ENCODE data around the gene RENBP. TPM values are rescaled to one million over a fixed set of nuclear protein-coding genes. Genes with fewer than 3 reads are reported as not detected.
A peak's percentile ranks its signal among the peaks of the same experiment; 100 is the strongest.

The RENBP gene
- polyA plus RNA-seq, 6 donors from 2014 or later: 0.68 to 3.8 (median 1.7) TPM

- H3K27me3 Mint-ChIP-seq: no peaks in the 10 kb centered on the region
- H3K4me3 Mint-ChIP-seq: no peak overlapping the region
- H3K4me1 Mint-ChIP-seq: peaks cover 4 to 5% (median 4%) of the 10 kb centered on the region in 3 donors
- DNase-seq: no peak
- ATAC-seq (ENCODE audit: low read depth in 2 of 2): no peak
- H3K36me3 Mint-ChIP-seq: no peaks in the 10 kb centered on the region
- no peak overlapping the region for H3K27ac Mint-ChIP-seq
- no peaks in the 10 kb centered on the region for H3K9me3 Mint-ChIP-seq
These were observed 11.8 kb upstream of the RENBP start for GRCh38 chrX:153956044-153956907.

- peak overlapping the region in 2 of 6 donors; percentile 42 to 54 for H3K27ac Mint-ChIP-seq
- H3K4me3 Mint-ChIP-seq: no peak overlapping the region
- H3K9me3 Mint-ChIP-seq: no peaks in the 10 kb centered on the region
- no peaks in the 10 kb centered on the region for H3K27me3 Mint-ChIP-seq
- DNase-seq (no peak), ATAC-seq (ENCODE audit: low read depth in 2 of 2) (no peak)
- no peaks in the 10 kb centered on the region for H3K36me3 Mint-ChIP-seq
- peaks cover 0 to 4% (median 4%) of the 10 kb centered on the region in 3 donors for H3K4me1 Mint-ChIP-seq
These were observed 10.8 kb upstream of the RENBP start for GRCh38 chrX:153955228-153955732.

DNA sequence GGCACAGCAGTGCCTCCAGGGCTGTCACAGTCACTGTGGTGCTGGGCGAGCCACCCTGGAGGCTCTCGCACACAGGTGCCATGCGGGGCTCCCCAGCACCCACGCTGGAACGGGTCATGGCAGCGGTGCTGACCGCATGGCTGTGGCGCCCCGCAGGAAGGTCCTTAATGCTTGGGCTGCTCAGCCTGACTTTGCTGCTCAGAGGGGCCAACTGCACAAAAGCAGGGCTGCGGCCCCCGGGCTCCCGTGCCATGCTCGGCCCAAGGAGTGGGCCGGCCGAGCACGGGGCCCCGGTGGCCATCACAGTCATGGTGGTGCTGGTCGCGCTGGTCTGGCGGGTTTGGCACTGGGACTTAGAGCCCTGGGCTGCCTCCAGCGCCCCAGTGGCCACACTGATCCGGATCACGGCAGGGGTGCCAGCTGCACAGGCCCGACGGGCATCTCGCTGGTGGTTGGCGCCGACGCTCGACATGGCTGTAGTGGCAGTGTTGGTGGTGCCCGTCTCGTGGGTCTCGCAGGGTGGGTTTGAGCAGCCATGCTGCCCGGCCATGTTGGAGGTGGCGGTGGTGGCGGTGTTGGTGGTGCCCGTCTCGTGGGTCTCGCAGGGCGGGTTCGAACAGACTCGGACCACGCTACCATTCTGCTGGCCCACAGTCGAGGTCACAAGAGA lies 10.2 kb upstream of the RENBP start:
- Mint-ChIP-seq H3K4me3 (peak overlapping the region in 1 of 8 donors; percentile 35), H3K36me3 (no peaks in the 10 kb centered on the region), H3K27me3 (no peaks in the 10 kb centered on the region), H3K9me3 (no peaks in the 10 kb centered on the region), H3K4me1 (peaks cover 0 to 4% (median 4%) of the 10 kb centered on the region in 3 donors), H3K27ac (peak overlapping the region in 2 of 6 donors; percentile 42 to 54)
- no peak for ATAC-seq (ENCODE audit: low read depth in 2 of 2)
- DNase-seq: no peak

GRCh38 chrX:153953892-153954557 lies 9.6 kb upstream of the RENBP start:
- Mint-ChIP-seq H3K27me3 (no peaks in the 10 kb centered on the region), H3K27ac (peak overlapping the region in 1 of 6 donors; percentile 37), H3K36me3 (no peaks in the 10 kb centered on the region), H3K4me3 (no peak overlapping the region), H3K9me3 (no peaks in the 10 kb centered on the region), H3K4me1 (peaks cover 0 to 4% (median 4%) of the 10 kb centered on the region in 3 donors)
- DNase-seq (no peak), ATAC-seq (ENCODE audit: low read depth in 2 of 2) (no peak)

DNA sequence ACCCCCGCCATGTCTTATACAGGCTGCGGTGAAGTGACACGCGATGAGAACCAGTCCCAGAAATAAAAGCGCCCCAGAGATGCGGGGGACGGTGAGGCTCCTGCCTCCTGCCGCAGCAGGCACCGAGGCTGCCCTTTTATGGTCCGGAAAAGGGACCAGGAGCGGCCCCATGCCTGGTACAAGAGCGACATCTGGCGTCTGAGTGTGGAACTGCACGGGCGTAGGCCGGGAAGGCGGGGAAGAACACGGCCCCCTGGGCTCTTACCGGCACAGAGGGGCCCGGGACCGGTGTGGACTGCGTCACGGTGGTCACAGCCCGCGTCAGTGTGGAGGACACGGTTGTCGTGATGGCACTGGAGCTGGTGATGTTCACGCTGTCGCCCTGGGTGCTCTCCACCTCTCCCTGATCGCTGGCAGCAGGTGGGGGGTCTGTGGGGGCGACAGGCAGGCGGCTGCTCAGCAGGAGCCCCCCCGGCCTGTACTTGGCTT lies 8.9 kb upstream of the RENBP start:
- no peaks in the 10 kb centered on the region for H3K9me3 Mint-ChIP-seq
- peaks cover 0 to 4% (median 4%) of the 10 kb centered on the region in 3 donors for H3K4me1 Mint-ChIP-seq
- peak overlapping the region in 5 of 6 donors; percentile 24 to 85 (median 66) for H3K27ac Mint-ChIP-seq
- H3K36me3 Mint-ChIP-seq: no peaks in the 10 kb centered on the region
- no peaks in the 10 kb centered on the region for H3K27me3 Mint-ChIP-seq
- peak overlapping the region in 2 of 8 donors; percentile 20 to 27 for H3K4me3 Mint-ChIP-seq
- peak; percentile 67 to 73 for ATAC-seq (ENCODE audit: low read depth in 2 of 2)
- DNase-seq: peak; percentile 68

DNA sequence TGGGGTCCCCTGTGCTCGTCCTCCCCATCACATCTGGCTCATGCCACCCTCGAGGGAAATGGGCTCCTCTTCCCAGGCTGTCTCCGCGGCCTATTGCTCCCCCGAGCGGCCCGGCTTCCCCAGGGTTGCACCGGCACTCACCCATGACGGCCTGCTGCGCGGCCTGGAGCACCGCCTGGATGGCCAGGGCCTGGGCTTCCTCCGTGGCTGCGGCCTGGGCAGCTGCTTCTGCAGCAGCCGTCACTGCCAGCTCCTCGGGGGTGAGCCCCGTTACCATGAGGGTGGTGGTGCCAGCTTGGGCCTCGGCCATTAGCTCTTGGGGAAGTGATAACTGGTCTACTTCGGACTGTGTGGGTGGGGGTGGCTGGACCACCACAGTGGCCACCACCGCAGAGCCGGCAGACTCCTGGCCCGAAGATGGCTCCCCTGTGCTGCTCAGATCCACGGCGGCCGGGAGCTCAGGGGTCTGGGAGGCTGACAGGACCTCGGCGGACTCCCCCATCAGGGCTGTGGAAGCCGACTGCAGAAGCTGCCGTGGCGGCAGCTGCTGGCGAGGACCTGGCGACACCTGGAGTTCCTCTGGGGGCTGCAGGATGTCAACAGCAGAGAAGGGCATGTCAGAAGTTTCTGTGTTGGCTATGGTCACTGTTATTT lies 8.1 kb upstream of the RENBP start:
- Mint-ChIP-seq H3K4me1 (peaks cover 2 to 5% (median 5%) of the 10 kb centered on the region in 3 donors), H3K36me3 (peaks cover 0 to 3% of the 10 kb centered on the region in 2 donors), H3K27ac (no peak overlapping the region), H3K4me3 (peak overlapping the region in 2 of 8 donors; percentile 15 to 42), H3K9me3 (no peaks in the 10 kb centered on the region), H3K27me3 (no peaks in the 10 kb centered on the region)
- ATAC-seq (ENCODE audit: low read depth in 2 of 2) (no peak), DNase-seq (no peak)

DNA sequence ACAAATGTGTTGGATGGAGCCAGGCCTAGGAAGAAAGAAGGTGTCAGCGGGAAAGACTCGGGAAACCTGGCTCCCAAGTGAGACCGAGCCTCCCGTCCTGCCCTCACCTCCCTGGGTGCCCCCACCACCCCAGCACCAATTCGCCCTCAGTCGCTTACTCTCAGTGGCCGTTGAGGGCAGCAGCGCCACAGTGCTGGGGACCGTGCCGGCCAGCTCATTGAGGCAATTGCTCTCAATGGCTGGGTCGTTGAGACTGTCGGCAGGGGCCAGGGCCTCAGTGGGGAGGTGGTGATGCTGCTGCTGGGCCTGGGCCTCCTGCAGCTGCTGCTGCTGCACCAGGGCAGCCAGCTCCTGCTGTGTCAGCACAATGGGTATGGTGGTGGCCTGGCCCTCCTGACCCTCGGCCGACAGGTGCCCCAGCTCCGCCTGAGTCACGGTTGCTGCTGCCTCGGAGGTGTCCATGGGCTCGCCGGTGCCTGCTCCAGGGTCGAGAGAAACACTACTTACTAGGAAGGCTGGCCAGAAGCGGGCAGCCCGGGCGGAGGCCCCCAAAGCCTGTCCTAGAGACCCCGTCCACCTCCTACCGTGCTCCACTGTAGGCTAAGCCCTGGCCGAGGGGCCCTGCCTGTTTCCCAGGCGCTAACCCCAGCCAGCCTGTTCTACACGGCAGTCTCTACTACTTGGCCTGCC lies 7.4 kb upstream of the RENBP start:
- H3K27me3 Mint-ChIP-seq: no peaks in the 10 kb centered on the region
- peaks cover 7 to 12% (median 8%) of the 10 kb centered on the region in 3 donors for H3K4me1 Mint-ChIP-seq
- no peak for ATAC-seq (ENCODE audit: low read depth in 2 of 2)
- no peak for DNase-seq
- no peaks in the 10 kb centered on the region for H3K9me3 Mint-ChIP-seq
- no peak overlapping the region for H3K4me3 Mint-ChIP-seq
- H3K36me3 Mint-ChIP-seq: peaks cover 0 to 7% of the 10 kb centered on the region in 2 donors
- no peak overlapping the region for H3K27ac Mint-ChIP-seq

- Mint-ChIP-seq H3K27ac (no peak overlapping the region), H3K4me3 (no peak overlapping the region)
- ATAC-seq (ENCODE audit: low read depth in 2 of 2): no peak
These were observed 5.7 kb upstream of the RENBP start for GRCh38 chrX:153950127-153950526.

DNA sequence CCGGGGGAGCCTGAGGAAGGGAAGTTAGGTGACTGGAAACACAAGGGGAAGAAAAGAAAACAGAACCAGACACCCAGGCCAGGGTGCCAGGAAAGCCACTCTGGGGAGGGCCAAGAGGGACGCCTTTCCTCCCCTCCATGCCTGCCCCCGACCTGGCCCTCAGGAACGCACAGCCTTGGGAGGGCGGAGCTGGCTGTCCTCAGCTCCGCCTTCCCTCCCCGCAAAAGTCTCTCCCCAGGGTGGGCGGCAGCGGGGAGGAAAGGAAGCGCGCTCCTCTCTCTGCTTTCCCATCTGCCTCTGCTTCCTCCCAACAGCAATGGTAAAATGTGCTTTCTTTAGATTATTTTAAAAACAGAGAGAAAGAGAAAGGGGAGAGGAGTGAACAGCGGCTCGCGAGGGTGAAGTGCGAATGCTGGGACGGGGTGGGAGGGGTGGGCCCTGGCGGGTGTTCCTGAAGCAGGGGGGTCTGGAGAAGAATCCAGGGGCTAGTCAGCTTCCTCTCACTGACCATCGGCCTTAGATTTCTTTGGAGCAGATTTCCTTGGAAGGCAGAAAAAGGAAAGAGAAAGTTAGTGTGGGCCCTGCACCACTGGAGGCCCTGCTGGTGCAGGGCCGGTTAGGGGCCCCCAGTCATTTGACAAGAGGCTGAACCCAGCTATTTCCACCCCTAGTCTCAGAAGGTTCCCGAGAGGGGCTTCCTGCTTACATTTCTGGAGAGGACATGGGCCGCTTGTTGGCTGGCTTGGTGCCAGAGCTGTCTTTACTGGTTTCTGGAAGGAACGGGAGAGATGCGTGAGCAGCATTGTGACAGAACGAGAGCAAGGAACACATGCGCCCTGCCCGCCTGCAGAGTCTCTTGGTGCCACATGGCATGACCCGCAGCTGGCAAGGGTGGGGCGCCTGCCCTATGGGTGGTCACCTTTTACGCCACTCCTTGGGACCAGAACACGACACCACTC lies 4.7 kb upstream of the RENBP start:
- H3K36me3 Mint-ChIP-seq: peaks cover 0 to 7% of the 10 kb centered on the region in 2 donors
- peak overlapping the region in 2 of 6 donors; percentile 31 to 74 for H3K27ac Mint-ChIP-seq
- H3K9me3 Mint-ChIP-seq: no peaks in the 10 kb centered on the region
- DNase-seq (no peak), ATAC-seq (ENCODE audit: low read depth in 2 of 2) (no peak)
- H3K4me1 Mint-ChIP-seq: peaks cover 8 to 25% (median 11%) of the 10 kb centered on the region in 3 donors
- H3K27me3 Mint-ChIP-seq: no peaks in the 10 kb centered on the region
- H3K4me3 Mint-ChIP-seq: no peak overlapping the region

More at GRCh38 chrX:153950127-153950526, 5.7 kb upstream of the RENBP start:
- Mint-ChIP-seq H3K36me3 (peaks cover 0 to 7% of the 10 kb centered on the region in 2 donors), H3K9me3 (no peaks in the 10 kb centered on the region), H3K4me1 (peaks cover 7 to 20% (median 8%) of the 10 kb centered on the region in 3 donors), H3K27me3 (no peaks in the 10 kb centered on the region)
- no peak for DNase-seq

DNA sequence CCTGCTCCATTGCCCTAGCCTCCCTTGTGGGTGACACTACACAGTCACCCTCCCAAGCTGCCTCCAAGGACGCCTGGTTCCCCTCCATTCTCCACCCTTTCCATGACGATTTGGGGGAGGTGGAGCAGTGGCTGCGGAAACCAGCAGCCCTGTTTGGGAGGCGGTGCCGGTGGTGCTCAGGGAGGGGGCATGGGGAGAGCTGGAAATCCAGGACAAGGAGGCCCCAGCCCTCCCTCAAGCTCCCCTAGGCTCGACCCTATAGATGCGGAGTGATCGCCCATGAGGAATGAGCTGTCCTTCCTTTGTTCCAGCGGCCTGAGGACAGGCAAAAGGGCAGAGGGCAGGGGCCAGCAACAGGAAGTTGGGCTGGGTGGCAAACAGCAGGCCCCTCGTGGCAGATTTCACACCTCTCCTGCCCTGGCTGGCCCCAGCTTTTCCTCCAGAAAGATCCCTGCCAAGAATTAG lies 3.6 kb upstream of the RENBP start:
- Mint-ChIP-seq H3K27ac (peak overlapping the region in 4 of 6 donors; percentile 24 to 76 (median 46)), H3K4me3 (no peak overlapping the region), H3K4me1 (peaks cover 8 to 29% (median 12%) of the 10 kb centered on the region in 3 donors), H3K27me3 (no peaks in the 10 kb centered on the region), H3K9me3 (no peaks in the 10 kb centered on the region), H3K36me3 (peaks cover 0 to 7% of the 10 kb centered on the region in 2 donors)
- ATAC-seq (ENCODE audit: low read depth in 2 of 2): no peak
- no peak for DNase-seq

DNA sequence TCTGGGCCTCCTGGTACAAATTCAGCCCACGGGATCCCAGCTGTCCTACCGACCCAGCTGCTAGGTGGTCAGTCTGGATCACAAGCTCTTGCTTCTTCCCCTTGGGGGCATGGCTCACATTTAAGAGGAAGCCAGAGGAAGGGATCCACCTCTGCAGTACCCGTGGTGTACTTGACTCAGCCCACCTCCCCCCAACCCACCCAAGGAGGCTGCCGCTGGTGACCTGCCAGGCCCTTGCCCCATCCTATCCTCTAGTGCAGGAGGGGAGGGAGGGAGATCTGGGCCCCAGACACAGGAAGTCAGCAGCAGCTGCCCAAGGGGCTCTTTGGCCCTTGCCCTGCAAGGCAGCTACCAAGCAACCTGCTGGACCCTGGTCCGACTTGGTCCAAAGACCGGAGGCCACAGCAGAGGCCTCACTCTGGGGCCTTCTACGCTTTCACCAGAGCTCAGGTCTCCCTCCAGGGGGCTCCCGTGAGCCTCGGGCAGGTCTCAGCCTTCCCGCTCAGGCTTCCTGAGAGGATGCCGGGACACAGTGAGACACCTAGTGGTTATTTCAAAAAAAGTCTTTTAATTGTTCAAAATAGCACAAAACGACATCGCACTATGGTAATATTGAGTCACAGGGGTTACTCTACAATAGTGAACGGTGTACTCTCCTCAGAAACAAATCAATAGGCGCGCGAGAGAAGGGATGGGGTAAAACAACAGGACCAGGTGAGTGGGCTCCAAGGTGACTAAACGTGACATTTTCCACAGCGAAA lies 2.7 kb upstream of the RENBP start:
- peak; percentile 81 to 86 for ATAC-seq (ENCODE audit: low read depth in 2 of 2)
- peak; percentile 80 for DNase-seq
- peaks cover 0 to 7% of the 10 kb centered on the region in 2 donors for H3K36me3 Mint-ChIP-seq
- H3K4me1 Mint-ChIP-seq: peaks cover 8 to 29% (median 12%) of the 10 kb centered on the region in 3 donors
- H3K27ac Mint-ChIP-seq: peak overlapping the region in 5 of 6 donors; percentile 8 to 93 (median 47)
- H3K4me3 Mint-ChIP-seq: peak overlapping the region in 4 of 8 donors; percentile 1 to 65 (median 22)
- no peaks in the 10 kb centered on the region for H3K9me3 Mint-ChIP-seq
- H3K27me3 Mint-ChIP-seq: no peaks in the 10 kb centered on the region
